ENCODE measurements around the gene UBQLN1. TPM values are rescaled to one million over a fixed set of nuclear protein-coding genes. Genes with fewer than 3 reads are reported as not detected.

Gene UBQLN1
- total RNA-seq, 1 donor from 2014 or later = 133 TPM

GRCh38 chr9:83677596-83677995 lies 30.2 kb downstream of the UBQLN1 start:
- DNase-seq (ENCODE audit: low read depth) = no peak
- H3K36me3 ChIP-seq (ENCODE audit: control insufficient read depth, insufficient read depth, low read length) = no peaks in the 10 kb centered on the region

GRCh38 chr9:83675466-83675865 lies 32.3 kb downstream of the UBQLN1 start:
- no peaks in the 10 kb centered on the region for H3K36me3 ChIP-seq (ENCODE audit: control insufficient read depth, insufficient read depth, low read length)
- TF ChIP-seq CTCF (IDR thresholded peaks at IDR 0.05; ENCODE audit: insufficient read depth, low read length, poor library complexity, severe bottlenecking) = no peak

More at GRCh38 chr9:83677596-83677995, 30.2 kb downstream of the UBQLN1 start:
- Histone ChIP-seq H3K27me3 (ENCODE audit: control insufficient read depth, insufficient read depth, low read length) (no peaks in the 10 kb centered on the region), H3K4me3 (ENCODE audit: low read depth, low read length) (no peak overlapping the region)
- TF ChIP-seq CTCF (IDR thresholded peaks at IDR 0.05; ENCODE audit: insufficient read depth, low read length, poor library complexity, severe bottlenecking) = no peak

GRCh38 chr9:83671451-83671850 lies 36.3 kb downstream of the UBQLN1 start:
- DNase-seq (ENCODE audit: low read depth) = no peak
- Histone ChIP-seq H3K4me3 (ENCODE audit: low read depth, low read length) (no peak overlapping the region), H3K36me3 (ENCODE audit: control insufficient read depth, insufficient read depth, low read length) (no peaks in the 10 kb centered on the region), H3K27me3 (ENCODE audit: control insufficient read depth, insufficient read depth, low read length) (no peaks in the 10 kb centered on the region)
- TF ChIP-seq CTCF (IDR thresholded peaks at IDR 0.05; ENCODE audit: insufficient read depth, low read length, poor library complexity, severe bottlenecking) = no peak

More at GRCh38 chr9:83675466-83675865, 32.3 kb downstream of the UBQLN1 start:
- no peaks in the 10 kb centered on the region for H3K27me3 ChIP-seq (ENCODE audit: control insufficient read depth, insufficient read depth, low read length)
- no peak overlapping the region for H3K4me3 ChIP-seq (ENCODE audit: low read depth, low read length)
- no peak for DNase-seq (ENCODE audit: low read depth)

- no peak for TF ChIP-seq CTCF (IDR thresholded peaks at IDR 0.05; ENCODE audit: insufficient read depth, low read length, poor library complexity, severe bottlenecking)
- Histone ChIP-seq H3K4me3 (ENCODE audit: low read depth, low read length) (no peak overlapping the region), H3K36me3 (ENCODE audit: control insufficient read depth, insufficient read depth, low read length) (no peaks in the 10 kb centered on the region), H3K27me3 (ENCODE audit: control insufficient read depth, insufficient read depth, low read length) (no peaks in the 10 kb centered on the region)
- DNase-seq (ENCODE audit: low read depth) = no peak
These were observed 37.4 kb downstream of the UBQLN1 start for GRCh38 chr9:83670381-83670780.

GRCh38 chr9:83669067-83669466 lies 38.7 kb downstream of the UBQLN1 start:
- Histone ChIP-seq H3K27me3 (ENCODE audit: control insufficient read depth, insufficient read depth, low read length) (no peaks in the 10 kb centered on the region), H3K4me3 (ENCODE audit: low read depth, low read length) (no peak overlapping the region), H3K36me3 (ENCODE audit: control insufficient read depth, insufficient read depth, low read length) (no peaks in the 10 kb centered on the region)
- no peak for TF ChIP-seq CTCF (IDR thresholded peaks at IDR 0.05; ENCODE audit: insufficient read depth, low read length, poor library complexity, severe bottlenecking)
- DNase-seq (ENCODE audit: low read depth) = no peak

GRCh38 chr9:83665580-83666200 lies 42.1 kb downstream of the UBQLN1 start:
- no peaks in the 10 kb centered on the region for H3K27me3 ChIP-seq (ENCODE audit: control insufficient read depth, insufficient read depth, low read length)
- no peak overlapping the region for H3K4me3 ChIP-seq (ENCODE audit: low read depth, low read length)
- TF ChIP-seq CTCF (IDR thresholded peaks at IDR 0.05; ENCODE audit: insufficient read depth, low read length, poor library complexity, severe bottlenecking) = no peak
- no peaks in the 10 kb centered on the region for H3K36me3 ChIP-seq (ENCODE audit: control insufficient read depth, insufficient read depth, low read length)
- DNase-seq (ENCODE audit: low read depth) = no peak
